B cell (primary cell): ENCODE data around the gene RIPOR2. TPM values are rescaled to one million over a fixed set of nuclear protein-coding genes. Genes with fewer than 3 reads are reported as not detected.

Source experiments
- ATAC-seq: fragments of 200-7000 bp; cut with Tn5 transposase; one replicate; pipeline ENCODE4 v1.10.0; 2021; ENCODE audit warnings: low read depth, mild to moderate bottlenecking, moderate number of reproducible peaks, moderate library complexity
- CTCF ChIA-PET: fragments of 350-600 bp; sonication (Branson Sonifier 250); formaldehyde crosslinking; loops from one replicate; lab custom pipeline; 2021; ENCODE audit warnings: antibody characterized with exemption, inconsistent platforms; lab: Charles Lee
- POLR2A ChIA-PET: fragments of 350-600 bp; sonication (Branson Sonifier 250); formaldehyde crosslinking; loops from one replicate; lab custom pipeline; 2021; ENCODE audit warnings: antibody characterized with exemption; lab: Charles Lee
- DNase-seq: peaks from one replicate; pipeline ENCODE4 v3.0.0; 2013
- H2AFZ ChIP-seq: 2 replicates; pipeline ENCODE4 v1.6.1; 2012; ENCODE audit warnings: mild to moderate bottlenecking, low read depth, low read length; ENCODE audit not compliant: insufficient read depth, poor library complexity, severe bottlenecking
- H3K27ac ChIP-seq, 2 donors: 1 replicate in 1 of 2; 2 replicates in 1 of 2; pipeline ENCODE4 v1.5.1; 2012 to 2013; ENCODE audit warnings: low read length in 2 of 2, mild to moderate bottlenecking in 2 of 2, moderate library complexity in 1 of 2
- H3K27me3 ChIP-seq, 4 experiments: fragments of 200-600 bp in 1 of 4; sonication (generic) in 1 of 4; replicated peaks in 1 of 4; 1 replicate in 2 of 4; 2 replicates in 2 of 4; pipeline versions ENCODE4 v1.6.1 to v1.7.0; 2013 to 2016; ENCODE audit warnings: low read length in 3 of 4, mild to moderate bottlenecking in 2 of 4, mixed read lengths in 1 of 4, moderate library complexity in 1 of 4; ENCODE audit not compliant: insufficient read depth in 4 of 4, control insufficient read depth in 3 of 4; ENCODE audit errors: control extremely low read depth in 1 of 4
- H3K36me3 ChIP-seq, 2 experiments: replicated peaks in 1 of 2; 1 replicate in 1 of 2; 2 replicates in 1 of 2; pipeline versions ENCODE4 v1.6.1 to v1.7.1; 2013; ENCODE audit warnings: low read length in 1 of 2; ENCODE audit not compliant: insufficient read depth in 2 of 2, control insufficient read depth in 1 of 2; ENCODE audit errors: control extremely low read depth in 1 of 2, extremely low read depth in 1 of 2
- H3K4me1 ChIP-seq, 2 donors: fragments of 200-600 bp in 1 of 2; sonication (generic) in 1 of 2; 1 replicate in 1 of 2; 2 replicates in 1 of 2; pipeline versions ENCODE4 v1.5.1 to v1.6.1; 2013 to 2017; ENCODE audit warnings: low read length in 2 of 2; ENCODE audit not compliant: control insufficient read depth in 2 of 2, insufficient read depth in 2 of 2
- H3K4me2 ChIP-seq: replicated peaks from 2 replicates; pipeline ENCODE3; 2012; ENCODE audit warnings: mild to moderate bottlenecking, low read depth, low read length; ENCODE audit not compliant: poor library complexity, severe bottlenecking
- H3K4me3 ChIP-seq, 5 experiments: fragments of 200-600 bp in 1 of 5; sonication (generic) in 1 of 5; 1 replicate in 3 of 5; 2 replicates in 2 of 5; pipeline versions ENCODE4 v1.5.1 to v1.7.0; 2011 to 2016; ENCODE audit warnings: low read length in 4 of 5, mild to moderate bottlenecking in 4 of 5, low read depth in 2 of 5, control low read depth in 1 of 5, moderate library complexity in 1 of 5; ENCODE audit not compliant: insufficient read depth in 1 of 5; ENCODE audit errors: control extremely low read depth in 1 of 5, extremely low read depth in 1 of 5
- H3K79me2 ChIP-seq: fragments of 200-600 bp; sonication (generic); one replicate; pipeline ENCODE4 v1.6.0; 2016; ENCODE audit warnings: low read length; ENCODE audit not compliant: control insufficient read depth, insufficient read depth
- H3K9ac ChIP-seq: fragments of 200-600 bp; sonication (generic); 2 replicates; pipeline ENCODE4 v1.6.1; 2017; ENCODE audit warnings: mild to moderate bottlenecking, low read length, moderate library complexity
- H3K9me3 ChIP-seq, 3 donors: one replicate each; pipeline versions ENCODE4 v1.6.1 to v1.7.1; 2013; ENCODE audit warnings: low read length in 2 of 3; ENCODE audit not compliant: control insufficient read depth in 2 of 3, insufficient read depth in 1 of 3; ENCODE audit errors: control extremely low read depth in 1 of 3
- H4K20me1 ChIP-seq: 2 replicates; pipeline ENCODE4 v1.6.0; 2012; ENCODE audit warnings: mild to moderate bottlenecking, low read length; ENCODE audit not compliant: insufficient read depth, control insufficient read depth, poor library complexity, severe bottlenecking
- H3K27ac Mint-ChIP-seq: one replicate; pipeline ENCODE4 v1.8.0; 2021; ENCODE audit warnings: mixed read lengths
- H3K27me3 Mint-ChIP-seq: one replicate; pipeline ENCODE4 v1.8.0; 2021; ENCODE audit warnings: mixed read lengths
- H3K4me1 Mint-ChIP-seq: one replicate; pipeline ENCODE4 v1.8.0; 2021; ENCODE audit warnings: mixed read lengths
- H3K4me3 Mint-ChIP-seq: one replicate; pipeline ENCODE4 v1.8.0; 2021; ENCODE audit warnings: mixed read lengths
- H3K9me3 Mint-ChIP-seq: one replicate; pipeline ENCODE4 v1.8.0; 2022; ENCODE audit warnings: mixed read lengths; ENCODE audit not compliant: insufficient read depth
- EZH2 ChIP-seq: IDR thresholded peaks from 2 replicates; pipeline ENCODE4 v1.6.1; 2012; ENCODE audit warnings: borderline replicate concordance, low read depth, mild to moderate bottlenecking, moderate library complexity, low read length; ENCODE audit not compliant: insufficient read depth, poor library complexity, severe bottlenecking
- WGBS: methylation state at CpG from one replicate; pipeline ENCODE4 v1.1.5; 2013; ENCODE audit warnings: missing lambda C conversion rate; ENCODE audit not compliant: insufficient coverage; 5-methylcytosine and 5-hydroxymethylcytosine counted together
- intact Hi-C: fragments of 100-400 bp; cut with micrococcal nuclease; formaldehyde crosslinking; loops from one replicate; pipeline ENCODE4 v1.10.0; 2022
- polyA plus RNA-seq: library from polyadenylated mRNA; depleted of rRNA; stranded (reverse); fragments of >200 nt; gene quantifications from 2 replicates; pipeline ENCODE4 v1.2.3, GENCODE V29; 2012
- total RNA-seq, 2 donors: library from RNA; stranded (reverse); fragments of 120-200 nt in 1 of 2; gene quantifications; 1 replicate in 1 of 2; 2 replicates in 1 of 2; pipeline versions ENCODE4 v1.2.3 to v1.2.4, GENCODE V29; 2013 to 2022
- TF ChIP-seq, protein P1 (sequence below): fragments of 200-600 bp; IDR thresholded peaks from one replicate; pipeline ENCODE4 v1.8.0; 2022; ENCODE audit warnings: antibody characterized with exemption, mild to moderate bottlenecking

The RIPOR2 gene
- total and polyA plus RNA-seq, 2 donors (not counting 1 experiment from before 2014, with no cell fraction given) = 300 to 430 TPM

DNA sequence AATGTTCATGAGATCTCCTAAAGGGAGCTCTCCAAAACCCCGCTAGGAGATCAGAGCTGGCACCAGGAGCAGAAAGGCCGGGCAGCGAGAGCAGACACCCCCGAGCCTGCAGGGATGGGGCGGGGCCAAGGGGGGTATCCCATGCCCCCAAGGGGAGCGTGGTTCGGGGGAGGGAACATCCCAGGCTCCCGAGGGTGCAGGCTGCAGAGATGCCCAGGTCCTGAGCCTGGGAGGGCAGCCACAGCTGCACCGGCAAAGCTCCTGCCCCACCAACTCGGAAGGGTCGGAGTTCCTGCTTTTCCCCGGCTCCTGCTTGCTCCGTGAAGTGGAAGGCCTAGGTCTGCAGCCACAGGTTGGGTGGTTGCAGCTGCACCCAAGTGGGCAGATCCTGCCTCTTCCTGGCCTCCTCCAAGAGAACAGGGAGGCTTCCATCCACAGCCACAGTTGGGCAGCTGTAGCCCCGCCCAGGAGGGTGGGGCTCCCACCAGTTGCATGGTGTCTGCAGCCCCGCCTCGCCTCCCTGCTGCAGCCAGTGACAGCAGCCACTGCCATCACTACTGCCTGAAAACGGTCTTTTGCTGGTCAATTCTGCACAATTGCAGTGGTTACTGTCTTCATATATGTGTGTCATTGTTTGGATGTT is 174.4 kb downstream of the RIPOR2 start:
- 95% methylated on average over 16 of the region's 17 CpGs for WGBS
- H3K9me3 ChIP-seq = peaks cover 0 to 6% (median 0%) of the 10 kb centered on the region in 3 donors
- Mint-ChIP-seq H3K4me3 (no peak overlapping the region), H3K9me3 (no peaks in the 10 kb centered on the region), H3K4me1 (peaks cover 4% of the 10 kb centered on the region), H3K27me3 (no peaks in the 10 kb centered on the region), H3K27ac (no peak overlapping the region)
- no peaks in the 10 kb centered on the region for H3K36me3 ChIP-seq
- no peaks in the 10 kb centered on the region for H3K27me3 ChIP-seq
- no peak overlapping the region for H3K4me3 ChIP-seq
- ChIA-PET POLR2A (interaction anchor here (0.5 kb wide), 1 partner anchor 1811 kb away, joined by 3 read pairs; no protein-coding TSS in a partner anchor), CTCF (interaction anchor here (0.6 kb wide), 1 partner anchor 94 kb away, joined by 3 read pairs; no protein-coding TSS in a partner anchor)
- H3K27ac ChIP-seq = no peak overlapping the region
- no peak for DNase-seq
- H3K4me2 ChIP-seq = no peak overlapping the region
- H3K79me2 ChIP-seq = no peaks in the 10 kb centered on the region
- no peaks in the 10 kb centered on the region for H3K4me1 ChIP-seq
- intact Hi-C loops = no loop called here
- H4K20me1 ChIP-seq = no peaks in the 10 kb centered on the region
- H3K9ac ChIP-seq = no peak overlapping the region
- H2AFZ ChIP-seq = no peak overlapping the region
- TF ChIP-seq, protein P1, sequence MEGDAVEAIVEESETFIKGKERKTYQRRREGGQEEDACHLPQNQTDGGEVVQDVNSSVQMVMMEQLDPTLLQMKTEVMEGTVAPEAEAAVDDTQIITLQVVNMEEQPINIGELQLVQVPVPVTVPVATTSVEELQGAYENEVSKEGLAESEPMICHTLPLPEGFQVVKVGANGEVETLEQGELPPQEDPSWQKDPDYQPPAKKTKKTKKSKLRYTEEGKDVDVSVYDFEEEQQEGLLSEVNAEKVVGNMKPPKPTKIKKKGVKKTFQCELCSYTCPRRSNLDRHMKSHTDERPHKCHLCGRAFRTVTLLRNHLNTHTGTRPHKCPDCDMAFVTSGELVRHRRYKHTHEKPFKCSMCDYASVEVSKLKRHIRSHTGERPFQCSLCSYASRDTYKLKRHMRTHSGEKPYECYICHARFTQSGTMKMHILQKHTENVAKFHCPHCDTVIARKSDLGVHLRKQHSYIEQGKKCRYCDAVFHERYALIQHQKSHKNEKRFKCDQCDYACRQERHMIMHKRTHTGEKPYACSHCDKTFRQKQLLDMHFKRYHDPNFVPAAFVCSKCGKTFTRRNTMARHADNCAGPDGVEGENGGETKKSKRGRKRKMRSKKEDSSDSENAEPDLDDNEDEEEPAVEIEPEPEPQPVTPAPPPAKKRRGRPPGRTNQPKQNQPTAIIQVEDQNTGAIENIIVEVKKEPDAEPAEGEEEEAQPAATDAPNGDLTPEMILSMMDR = no peak
- no peak for TF ChIP-seq EZH2
- ATAC-seq = no peak

DNA sequence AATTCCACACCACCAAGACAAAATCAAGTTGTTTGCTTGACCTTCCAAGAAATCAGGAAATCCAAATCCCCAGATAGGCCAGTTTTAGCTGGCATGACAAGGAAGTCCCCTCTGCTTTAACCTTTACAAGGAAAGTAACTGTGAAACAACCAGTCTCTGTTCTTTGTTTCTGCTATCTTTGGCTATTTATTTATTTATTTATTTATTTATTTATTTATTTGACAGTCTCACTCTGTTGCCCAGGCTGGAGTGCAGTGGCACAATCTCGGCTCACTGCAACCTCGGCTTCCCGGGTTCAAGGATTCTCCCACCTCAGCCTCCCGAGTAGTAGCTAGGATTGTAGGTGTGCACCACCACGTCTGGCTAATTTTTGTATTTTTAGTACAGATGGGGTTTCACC is 175.6 kb downstream of the RIPOR2 start:
- CTCF ChIA-PET = interaction anchor here (0.6 kb wide), 1 partner anchor 178 kb away, joined by 3 read pairs; no protein-coding TSS in a partner anchor
- H3K9me3 Mint-ChIP-seq = no peaks in the 10 kb centered on the region
- Histone ChIP-seq H4K20me1 (no peaks in the 10 kb centered on the region), H3K4me1 (no peaks in the 10 kb centered on the region), H3K79me2 (no peaks in the 10 kb centered on the region), H3K4me2 (no peak overlapping the region), H3K27ac (no peak overlapping the region), H3K4me3 (no peak overlapping the region), H3K36me3 (no peaks in the 10 kb centered on the region), H2AFZ (no peak overlapping the region), H3K27me3 (no peaks in the 10 kb centered on the region), H3K9me3 (peaks cover 0 to 6% (median 0%) of the 10 kb centered on the region in 3 donors), H3K9ac (no peak overlapping the region)
- 83% methylated on average over 4 of the region's 5 CpGs for WGBS
- intact Hi-C loops = no loop called here
- no peak for TF ChIP-seq EZH2
- TF ChIP-seq, protein P1 = no peak
- no peaks in the 10 kb centered on the region for H3K27me3 Mint-ChIP-seq
- H3K4me1 Mint-ChIP-seq = peaks cover 4% of the 10 kb centered on the region
- no peak overlapping the region for H3K27ac Mint-ChIP-seq
- POLR2A ChIA-PET = interaction anchor here (0.6 kb wide), 1 partner anchor 85 kb away, joined by 3 read pairs; no protein-coding TSS in a partner anchor
- DNase-seq (no peak), ATAC-seq (no peak)
- H3K4me3 Mint-ChIP-seq = no peak overlapping the region
